Vagina (tissue), 2 donors: ENCODE results near the gene PFAS. TPM values are rescaled to one million over a fixed set of nuclear protein-coding genes. Genes with fewer than 3 reads are reported as not detected.

Source experiments
- DNase-seq, 2 donors: peaks; one replicate each; pipeline ENCODE4 v3.0.0-alpha.2; 2017; ENCODE audit errors: extremely low spot score in 2 of 2
- H3K27ac ChIP-seq: fragments of 200-600 bp; sonication (generic); one replicate; pipeline ENCODE4 v1.5.1; 2019
- H3K27me3 ChIP-seq: fragments of 200-600 bp; sonication (generic); one replicate; pipeline ENCODE4 v1.5.1; 2019
- H3K36me3 ChIP-seq, 2 donors: fragments of 200-600 bp; sonication (generic); one replicate each; pipeline ENCODE4 v1.5.1; 2017 to 2019
- H3K4me1 ChIP-seq: fragments of 200-600 bp; sonication (generic); one replicate; pipeline ENCODE4 v1.5.1; 2019
- H3K4me3 ChIP-seq, 2 donors: fragments of 200-600 bp; sonication (generic); 1 replicate in 1 of 2; 2 replicates in 1 of 2; pipeline ENCODE4 v1.5.1; 2016 to 2019
- H3K9me3 ChIP-seq: fragments of 200-600 bp; sonication (generic); one replicate; pipeline ENCODE4 v1.5.1; 2019
- POLR2A ChIP-seq, 2 donors: fragments of 450-650 bp; IDR thresholded peaks; one replicate each; pipeline ENCODE4 v1.6.1; 2017; ENCODE audit warnings: antibody characterized with exemption in 2 of 2, mild to moderate bottlenecking in 2 of 2, moderate library complexity in 2 of 2
- POLR2AphosphoS5 ChIP-seq, 2 donors: sonication (generic); formaldehyde crosslinking; IDR thresholded peaks; one replicate each; pipeline ENCODE4 v1.9.0; 2017; ENCODE audit warnings: antibody characterized with exemption in 2 of 2, mild to moderate bottlenecking in 2 of 2, low read depth in 1 of 2; ENCODE audit not compliant: insufficient read depth in 1 of 2
- intact Hi-C: fragments of 100-400 bp; cut with DNase I; formaldehyde crosslinking; loops from one replicate; pipeline ENCODE4 v1.15.1; 2023
- total RNA-seq: library from RNA; depleted of rRNA; stranded (reverse); fragments of >200 nt; gene quantifications from one replicate; pipeline ENCODE4 v1.2.3, GENCODE V29; 2016
- TF ChIP-seq, protein P1 (sequence below), 3 experiments: fragments of 450-650 bp in 2 of 3; fragments of 200-600 bp in 1 of 3; sonication (generic) in 1 of 3; IDR thresholded peaks; one replicate each; pipeline ENCODE4 v1.5.1; 2017 to 2019; ENCODE audit warnings: antibody characterized with exemption in 3 of 3, mild to moderate bottlenecking in 2 of 3, moderate library complexity in 2 of 3

The PFAS gene
- total RNA-seq, 1 donor from 2014 or later: 36.3 TPM

DNA sequence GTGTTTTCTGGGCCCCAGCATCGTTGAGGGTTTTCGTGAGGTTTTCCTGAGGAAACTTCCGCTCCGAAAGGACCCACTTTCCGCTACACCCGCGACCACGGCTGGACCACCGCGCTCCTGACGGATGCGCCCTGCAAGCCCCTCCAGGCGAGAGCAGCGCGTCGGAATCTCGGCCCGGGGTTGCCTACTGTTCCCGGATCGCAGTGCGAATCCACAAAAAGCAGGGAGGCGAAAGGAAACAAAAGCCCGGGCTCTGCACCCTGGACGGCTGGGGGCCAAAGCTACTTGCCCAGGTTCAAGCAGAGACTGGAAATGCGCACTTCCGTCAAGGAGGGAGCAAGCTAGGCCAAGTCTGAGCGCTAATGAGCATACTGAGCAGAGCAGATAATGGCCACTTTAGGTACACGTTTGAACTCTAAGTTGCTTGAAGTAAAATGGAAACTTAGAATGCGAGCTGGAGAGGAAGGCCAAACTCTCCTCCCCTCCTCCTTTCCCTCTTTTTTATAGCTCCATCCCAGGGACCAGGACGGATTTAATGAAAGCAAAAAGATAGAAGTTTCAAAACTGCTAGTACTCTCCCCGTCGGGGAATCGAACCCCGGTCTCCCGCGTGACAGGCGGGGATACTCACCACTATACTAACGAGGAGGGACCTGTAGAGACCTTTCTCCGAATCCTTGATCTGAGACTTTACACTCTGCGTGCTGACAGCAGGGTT lies 27.3 kb upstream of the PFAS start:
- intact Hi-C loops: loop anchor here (2.0 to 5.0 kb wide), 2 partner anchors 35 to 100 kb away; partner anchors contain the start of gene HES7
- Histone ChIP-seq H3K36me3 (no peaks in the 10 kb centered on the region), H3K27me3 (no peaks in the 10 kb centered on the region), H3K4me3 (peak overlapping the region; percentile 56 to 76), H3K4me1 (peaks cover 26% of the 10 kb centered on the region), H3K27ac (peak overlapping the region; percentile 96), H3K9me3 (no peaks in the 10 kb centered on the region)
- DNase-seq: peak in 1 of 2 donors; percentile 95
- TF ChIP-seq, protein P1, sequence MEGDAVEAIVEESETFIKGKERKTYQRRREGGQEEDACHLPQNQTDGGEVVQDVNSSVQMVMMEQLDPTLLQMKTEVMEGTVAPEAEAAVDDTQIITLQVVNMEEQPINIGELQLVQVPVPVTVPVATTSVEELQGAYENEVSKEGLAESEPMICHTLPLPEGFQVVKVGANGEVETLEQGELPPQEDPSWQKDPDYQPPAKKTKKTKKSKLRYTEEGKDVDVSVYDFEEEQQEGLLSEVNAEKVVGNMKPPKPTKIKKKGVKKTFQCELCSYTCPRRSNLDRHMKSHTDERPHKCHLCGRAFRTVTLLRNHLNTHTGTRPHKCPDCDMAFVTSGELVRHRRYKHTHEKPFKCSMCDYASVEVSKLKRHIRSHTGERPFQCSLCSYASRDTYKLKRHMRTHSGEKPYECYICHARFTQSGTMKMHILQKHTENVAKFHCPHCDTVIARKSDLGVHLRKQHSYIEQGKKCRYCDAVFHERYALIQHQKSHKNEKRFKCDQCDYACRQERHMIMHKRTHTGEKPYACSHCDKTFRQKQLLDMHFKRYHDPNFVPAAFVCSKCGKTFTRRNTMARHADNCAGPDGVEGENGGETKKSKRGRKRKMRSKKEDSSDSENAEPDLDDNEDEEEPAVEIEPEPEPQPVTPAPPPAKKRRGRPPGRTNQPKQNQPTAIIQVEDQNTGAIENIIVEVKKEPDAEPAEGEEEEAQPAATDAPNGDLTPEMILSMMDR (IDR thresholded peaks at IDR 0.05): peak in 1 of 3 experiments; percentile 10
- TF ChIP-seq POLR2A (IDR thresholded peaks at IDR 0.05) (no peak), POLR2AphosphoS5 (IDR thresholded peaks at IDR 0.05; ENCODE audit: insufficient read depth in 1 of 2, low read depth in 1 of 2) (peak; percentile 13 to 80)

DNA sequence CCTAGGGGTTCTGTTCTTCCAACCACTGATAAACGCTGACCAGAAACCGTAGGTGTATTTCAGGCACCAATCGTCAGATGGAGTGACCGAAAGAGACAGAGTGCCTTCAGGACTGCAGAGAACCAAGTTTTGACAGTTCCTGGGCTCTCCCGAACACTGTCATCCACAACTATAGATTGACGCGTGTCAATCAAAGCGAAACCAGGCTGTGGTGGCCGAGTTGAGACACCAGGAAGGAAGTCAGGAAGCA lies 26.8 kb upstream of the PFAS start:
- H3K4me1 ChIP-seq: peaks cover 30% of the 10 kb centered on the region
- DNase-seq: no peak
- TF ChIP-seq, protein P1 (IDR thresholded peaks at IDR 0.05): no peak
- no peak for TF ChIP-seq POLR2AphosphoS5 (IDR thresholded peaks at IDR 0.05; ENCODE audit: insufficient read depth in 1 of 2, low read depth in 1 of 2)
- no peak for TF ChIP-seq POLR2A (IDR thresholded peaks at IDR 0.05)
- no peaks in the 10 kb centered on the region for H3K27me3 ChIP-seq
- peak overlapping the region; percentile 96 for H3K27ac ChIP-seq
- H3K9me3 ChIP-seq: no peaks in the 10 kb centered on the region
- no peaks in the 10 kb centered on the region for H3K36me3 ChIP-seq
- intact Hi-C loops: loop anchor here (5.0 kb wide), 1 partner anchor 100 kb away; the partner anchor contains the start of gene HES7
- peak overlapping the region; percentile 56 to 76 for H3K4me3 ChIP-seq

DNA sequence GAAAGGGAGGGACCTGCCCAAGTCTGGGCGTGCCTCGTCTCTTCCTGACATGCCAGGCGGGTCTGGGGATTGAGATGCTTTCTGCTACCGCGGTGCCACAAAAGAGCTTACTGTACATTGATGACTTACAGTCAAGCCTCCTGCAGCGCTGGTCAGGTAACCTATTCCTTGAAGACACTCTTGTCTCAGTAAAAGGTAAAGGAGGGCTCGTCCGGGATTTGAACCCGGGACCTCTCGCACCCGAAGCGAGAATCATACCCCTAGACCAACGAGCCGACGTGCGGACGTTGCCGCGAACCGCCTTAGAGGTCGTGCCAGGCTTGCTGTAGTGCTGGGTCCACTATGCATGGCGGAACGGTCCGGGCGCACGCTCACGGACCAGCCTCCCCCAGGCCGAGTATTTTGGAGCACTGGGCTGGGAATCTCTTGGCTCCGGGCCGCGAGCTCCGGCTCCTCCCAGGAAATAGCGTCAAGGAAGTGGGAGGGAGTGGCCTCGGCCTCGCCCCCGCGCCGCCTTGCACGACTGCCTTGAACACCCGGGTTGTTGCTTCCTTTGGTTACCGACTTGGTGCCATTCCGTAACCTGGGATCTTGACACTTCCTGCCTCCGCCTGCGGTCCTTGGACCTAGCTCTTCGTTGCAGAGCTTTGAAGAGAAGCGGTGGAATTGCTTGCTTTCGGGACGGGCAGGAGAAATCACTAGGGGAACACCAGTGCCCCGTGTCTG lies 26.3 kb upstream of the PFAS start:
- H3K27ac ChIP-seq: peak overlapping the region; percentile 96
- no peaks in the 10 kb centered on the region for H3K9me3 ChIP-seq
- H3K4me3 ChIP-seq: peak overlapping the region; percentile 56 to 76
- TF ChIP-seq, protein P1 (IDR thresholded peaks at IDR 0.05): no peak
- peak; percentile 67 to 97 for TF ChIP-seq POLR2AphosphoS5 (IDR thresholded peaks at IDR 0.05; ENCODE audit: insufficient read depth in 1 of 2, low read depth in 1 of 2)
- TF ChIP-seq POLR2A (IDR thresholded peaks at IDR 0.05): peak in 1 of 2 donors; percentile 75
- DNase-seq: peak in 1 of 2 donors; percentile 98
- H3K4me1 ChIP-seq: peaks cover 32% of the 10 kb centered on the region
- H3K27me3 ChIP-seq: no peaks in the 10 kb centered on the region
- intact Hi-C loops: loop anchor here (5.0 kb wide), 1 partner anchor 100 kb away; the partner anchor contains the start of gene HES7
- peaks cover 0 to 1% of the 10 kb centered on the region in 2 donors for H3K36me3 ChIP-seq

DNA sequence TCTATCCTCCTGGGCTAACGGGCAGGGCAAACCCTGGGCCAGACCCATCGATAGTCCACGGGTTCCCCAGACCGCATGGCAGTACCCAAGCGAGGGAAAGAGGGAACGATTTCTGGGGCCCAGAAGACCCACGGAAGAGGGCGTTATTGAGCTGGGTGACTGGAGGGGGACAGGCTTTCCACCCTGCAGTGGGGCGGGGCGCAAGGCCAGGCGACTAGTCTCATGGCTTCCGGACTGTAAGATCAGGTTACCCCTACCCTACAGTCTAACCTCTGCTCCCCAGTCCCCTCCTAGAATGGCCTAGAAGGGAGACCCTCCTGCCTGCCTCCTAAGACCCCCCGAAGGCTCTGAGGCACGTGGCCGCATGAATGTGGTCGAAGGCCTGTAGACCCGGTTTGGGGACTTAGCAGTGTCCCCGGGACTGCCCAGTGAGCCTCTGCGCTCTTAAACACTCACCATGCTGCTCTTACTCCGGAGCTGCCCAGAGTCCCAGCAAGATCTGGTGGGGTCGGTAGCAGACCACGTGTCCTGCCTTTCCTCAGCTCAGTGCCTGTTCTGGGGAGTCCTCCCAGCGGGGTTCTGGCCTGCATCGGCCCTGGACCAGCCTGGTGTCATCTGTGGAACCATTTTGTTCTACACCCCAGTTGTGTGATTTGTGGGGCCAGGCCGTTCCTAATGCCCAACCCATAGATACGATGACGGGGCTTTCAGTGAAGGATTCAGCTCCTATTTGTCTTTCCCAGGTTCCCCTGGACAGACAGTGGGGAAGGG lies 25.5 kb upstream of the PFAS start:
- Histone ChIP-seq H3K4me1 (peaks cover 32% of the 10 kb centered on the region), H3K27me3 (no peaks in the 10 kb centered on the region), H3K27ac (peak overlapping the region; percentile 96), H3K9me3 (no peaks in the 10 kb centered on the region), H3K4me3 (peak overlapping the region; percentile 56 to 76), H3K36me3 (peaks cover 0 to 9% of the 10 kb centered on the region in 2 donors)
- DNase-seq: no peak
- intact Hi-C loops: loop anchor here (5.0 kb wide), 1 partner anchor 101 kb away; the partner anchor contains the start of gene HES7
- TF ChIP-seq, protein P1 (IDR thresholded peaks at IDR 0.05): no peak
- TF ChIP-seq POLR2A (IDR thresholded peaks at IDR 0.05) (no peak), POLR2AphosphoS5 (IDR thresholded peaks at IDR 0.05; ENCODE audit: insufficient read depth in 1 of 2, low read depth in 1 of 2) (no peak)
